Suprapubic skin (tissue), 3 donors: ENCODE data around the gene PABPN1.

Experiments used
- EP300 ChIP-seq: sonication (generic); formaldehyde crosslinking; IDR thresholded peaks from one replicate; pipeline ENCODE4 v1.6.1; 2017; ENCODE audit warnings: antibody characterized with exemption
- TF ChIP-seq, protein P1 (sequence below), 2 donors: fragments of 200-600 bp in 1 of 2; fragments of 450-650 bp in 1 of 2; sonication (generic) in 1 of 2; IDR thresholded peaks; one replicate each; pipeline ENCODE4 v1.5.1; 2016 to 2019; ENCODE audit warnings: antibody characterized with exemption in 2 of 2, mild to moderate bottlenecking in 1 of 2, moderate library complexity in 1 of 2

DNA sequence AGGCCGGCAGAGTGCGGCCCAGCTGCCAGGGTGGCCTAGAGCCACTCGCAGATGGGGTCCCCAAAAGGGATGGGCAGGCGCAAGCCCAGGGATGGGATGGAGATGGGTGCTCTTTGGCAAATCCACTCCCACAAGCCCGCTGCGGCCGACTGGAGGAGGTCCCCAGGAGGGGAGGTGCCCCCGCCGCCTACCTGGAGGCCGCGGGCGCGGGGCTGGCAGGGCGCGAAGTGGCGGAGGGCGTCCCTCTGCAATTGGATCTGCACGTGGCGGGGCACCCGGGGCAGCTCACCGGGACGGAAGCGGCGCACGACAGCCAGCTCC is 19.3 kb upstream of the PABPN1 start:
- TF ChIP-seq EP300: no peak
- TF ChIP-seq, protein P1, sequence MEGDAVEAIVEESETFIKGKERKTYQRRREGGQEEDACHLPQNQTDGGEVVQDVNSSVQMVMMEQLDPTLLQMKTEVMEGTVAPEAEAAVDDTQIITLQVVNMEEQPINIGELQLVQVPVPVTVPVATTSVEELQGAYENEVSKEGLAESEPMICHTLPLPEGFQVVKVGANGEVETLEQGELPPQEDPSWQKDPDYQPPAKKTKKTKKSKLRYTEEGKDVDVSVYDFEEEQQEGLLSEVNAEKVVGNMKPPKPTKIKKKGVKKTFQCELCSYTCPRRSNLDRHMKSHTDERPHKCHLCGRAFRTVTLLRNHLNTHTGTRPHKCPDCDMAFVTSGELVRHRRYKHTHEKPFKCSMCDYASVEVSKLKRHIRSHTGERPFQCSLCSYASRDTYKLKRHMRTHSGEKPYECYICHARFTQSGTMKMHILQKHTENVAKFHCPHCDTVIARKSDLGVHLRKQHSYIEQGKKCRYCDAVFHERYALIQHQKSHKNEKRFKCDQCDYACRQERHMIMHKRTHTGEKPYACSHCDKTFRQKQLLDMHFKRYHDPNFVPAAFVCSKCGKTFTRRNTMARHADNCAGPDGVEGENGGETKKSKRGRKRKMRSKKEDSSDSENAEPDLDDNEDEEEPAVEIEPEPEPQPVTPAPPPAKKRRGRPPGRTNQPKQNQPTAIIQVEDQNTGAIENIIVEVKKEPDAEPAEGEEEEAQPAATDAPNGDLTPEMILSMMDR (IDR thresholded peaks at IDR 0.05): no peak
